NCI-H146 treated with DMSO at 0.1 percent for 48 hours (cell line): ENCODE data around the gene EED.
"Not testable (repeated sequence)": the region's sequence is repeated elsewhere in the genome, so short reads cannot be mapped to it uniquely, and the experiment has no call there.

Experiments
- DNase-seq: peaks from one replicate; lab custom pipeline; 2025; ENCODE audit not compliant: unreplicated experiment; lab: John Stamatoyannopoulos, UW

EED gene

DNA sequence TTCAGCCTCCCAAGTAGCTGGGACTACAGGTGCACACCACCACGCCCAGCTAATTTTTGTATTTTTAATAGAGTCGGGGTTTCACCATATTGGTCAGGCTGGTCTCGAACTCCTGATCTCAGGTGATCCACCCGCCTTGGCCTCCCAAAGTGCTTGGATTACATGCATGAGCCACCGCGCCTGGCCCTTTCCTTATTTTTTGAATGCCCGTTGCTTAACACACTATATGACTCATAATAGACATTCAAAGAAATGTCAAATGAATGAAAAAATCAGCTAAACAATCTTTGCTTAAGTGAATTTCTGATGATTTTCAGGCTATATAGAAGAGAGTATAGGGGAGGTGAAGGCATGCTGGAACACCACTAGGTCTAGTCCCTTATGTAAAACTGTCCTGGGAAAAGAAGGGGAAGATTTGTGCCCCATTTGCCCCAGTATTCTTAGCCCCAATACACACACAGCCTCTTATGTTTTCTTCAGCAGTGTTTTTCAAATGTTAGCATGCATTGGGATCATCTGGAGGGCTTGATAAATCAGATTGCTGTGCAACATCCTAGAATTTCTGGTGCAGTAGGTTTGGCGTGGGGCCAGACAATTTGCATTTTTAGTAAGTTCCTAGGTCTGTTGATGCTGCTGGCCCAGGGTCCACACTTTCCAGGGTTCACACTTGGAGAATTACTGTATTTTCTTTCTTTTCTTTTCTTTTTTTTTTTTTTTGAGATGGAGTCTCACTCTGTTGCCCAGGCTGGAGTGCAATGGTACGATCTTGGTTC is 45.1 kb downstream of the EED start:
- not testable (repeated sequence) for DNase-seq

DNA sequence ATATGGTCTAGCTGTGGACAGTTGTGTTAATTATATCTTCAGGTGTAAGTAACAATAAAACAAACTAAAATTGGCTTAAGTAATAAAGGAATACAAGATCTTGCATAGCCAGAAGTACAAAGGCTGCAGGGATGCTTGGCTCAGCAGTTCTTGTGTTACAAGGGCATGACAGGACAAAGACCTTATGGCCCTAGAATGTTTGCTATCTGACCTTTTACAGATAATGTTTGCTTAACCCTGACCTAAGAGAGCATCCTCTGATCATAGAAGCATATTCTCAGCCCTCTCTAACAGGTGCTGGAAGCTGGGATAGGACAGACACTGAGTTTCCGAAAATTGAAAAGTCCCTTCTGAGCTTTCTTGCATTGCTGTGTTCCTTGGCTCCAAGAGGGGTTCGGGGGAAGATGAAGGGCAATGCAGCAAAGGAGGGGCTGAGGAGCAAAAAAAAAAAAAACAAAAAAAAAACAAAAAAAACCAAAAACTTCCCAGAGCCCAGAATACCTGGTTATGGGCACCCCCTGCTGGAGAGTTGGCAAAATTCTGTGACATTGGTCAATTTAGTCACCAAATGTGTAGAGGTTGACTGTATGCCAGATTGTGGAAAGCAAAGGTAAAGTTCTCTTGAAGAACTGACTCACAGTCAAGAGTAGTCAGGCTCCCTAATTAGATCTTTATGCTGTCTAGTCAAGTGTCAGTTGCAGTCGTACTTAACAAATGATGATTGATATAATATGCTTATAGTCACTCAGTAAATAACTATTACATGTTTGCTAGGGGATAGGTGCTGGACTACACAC is 47.1 kb downstream of the EED start:
- peak; percentile 22 for DNase-seq

DNA sequence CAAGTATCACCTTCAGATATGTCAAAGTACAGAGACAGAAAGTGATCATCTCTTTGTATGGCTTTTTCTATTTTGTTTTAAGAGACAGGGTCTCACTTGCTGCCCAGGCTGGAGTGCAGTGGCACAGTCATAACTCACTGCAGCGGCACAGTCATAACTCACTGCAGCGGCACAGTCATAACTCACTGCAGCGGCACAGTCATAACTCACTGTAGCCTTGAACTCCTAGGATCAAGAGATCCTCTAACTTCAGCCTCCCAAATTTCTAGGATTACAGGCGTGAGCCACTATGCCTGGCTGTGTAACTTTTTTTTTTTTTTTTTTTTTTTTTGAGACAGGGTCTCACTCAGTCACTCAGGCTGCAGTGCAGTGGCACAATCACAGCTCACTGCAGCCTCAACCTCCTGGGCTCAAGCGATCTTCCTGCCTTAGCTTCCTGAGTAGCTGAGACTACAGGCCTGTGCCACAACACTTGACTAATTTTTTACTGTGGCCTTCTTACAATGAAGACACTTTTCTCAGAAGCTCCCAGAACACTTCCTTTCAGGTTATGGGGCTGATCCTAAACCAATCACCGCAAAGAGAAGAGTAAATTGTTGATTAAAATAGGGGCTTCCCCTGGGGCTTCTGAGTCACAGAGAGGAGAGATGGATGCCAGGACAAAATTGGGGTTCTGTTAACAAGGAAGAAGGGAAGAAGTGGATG is 48.5 kb downstream of the EED start:
- no peak for DNase-seq

DNA sequence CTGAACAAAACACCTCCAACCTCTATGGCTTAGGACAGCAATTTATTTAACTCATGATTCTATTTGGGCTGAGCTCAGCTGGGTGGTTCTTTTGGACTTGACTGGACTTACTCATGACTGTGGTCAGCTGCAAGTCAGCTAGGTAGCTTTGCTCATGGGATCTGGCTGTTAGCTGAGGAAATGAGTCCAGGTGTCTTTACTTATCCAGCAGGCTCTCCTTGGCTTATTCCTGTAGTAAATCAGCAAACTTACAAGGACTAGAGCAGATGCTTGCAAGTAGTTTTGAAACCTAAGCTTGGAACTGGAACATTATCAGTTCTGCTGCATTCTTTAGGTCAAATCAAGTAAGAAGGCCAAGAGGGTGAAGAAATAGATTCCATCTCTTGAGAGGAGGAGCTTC is 49.5 kb downstream of the EED start:
- no peak for DNase-seq

DNA sequence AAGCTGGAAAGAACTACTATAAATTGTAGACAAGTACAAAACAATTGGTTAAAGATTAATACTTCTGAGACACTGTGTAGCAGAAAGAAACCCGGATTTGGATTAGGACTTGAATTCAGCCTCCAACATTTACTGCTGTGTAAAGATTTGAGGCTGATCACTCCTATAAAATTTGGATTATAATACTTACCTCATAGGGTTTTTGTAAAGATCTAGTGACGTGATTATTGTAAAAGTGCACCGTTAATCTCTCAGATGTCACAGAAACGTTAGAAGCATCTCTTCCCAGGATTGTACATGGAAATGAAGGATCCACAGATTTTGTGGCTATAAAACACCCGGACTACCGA is 57.2 kb downstream of the EED start:
- DNase-seq: no peak

DNA sequence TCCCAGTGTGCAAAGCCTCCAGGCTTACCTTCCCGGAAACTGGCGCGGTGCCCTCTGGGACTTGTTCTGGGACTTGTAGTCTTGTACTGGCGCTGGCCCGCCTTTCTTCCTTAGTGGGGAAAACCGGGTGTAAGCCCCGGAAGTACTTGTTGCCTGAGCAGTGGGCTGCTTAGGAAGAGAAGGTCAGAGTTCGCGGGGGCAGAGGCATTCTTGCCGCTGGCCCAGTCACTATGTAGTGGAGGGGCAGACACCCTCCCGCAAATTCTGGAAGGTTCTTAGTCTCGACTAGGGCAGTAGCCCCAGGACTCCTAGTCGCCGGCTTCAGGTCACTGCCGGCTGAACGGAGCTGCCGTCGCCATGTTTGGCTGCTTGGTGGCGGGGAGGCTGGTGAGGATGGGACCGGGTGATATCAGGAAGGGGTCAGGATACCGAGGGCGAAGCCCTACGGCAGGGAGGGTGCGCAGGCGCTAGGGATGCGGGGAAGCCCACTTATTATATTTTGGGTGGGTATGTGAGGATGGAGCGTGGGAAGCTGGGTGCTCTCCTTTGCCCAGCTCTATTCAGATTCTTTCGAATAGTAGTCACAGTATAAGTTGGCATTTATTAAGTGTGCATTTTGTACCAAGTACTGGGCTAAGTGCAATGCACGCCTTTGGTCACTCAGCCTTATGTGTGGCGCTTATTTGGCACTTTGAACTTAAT is 57.7 kb downstream of the EED start, which contains the start of gene HIKESHI:
TSS of gene HIKESHI (plus strand) at position 149 of the 702 bp plus-strand sequence. CDS start at position 358, 209 bp downstream.
- peak; percentile 94 for DNase-seq

DNA sequence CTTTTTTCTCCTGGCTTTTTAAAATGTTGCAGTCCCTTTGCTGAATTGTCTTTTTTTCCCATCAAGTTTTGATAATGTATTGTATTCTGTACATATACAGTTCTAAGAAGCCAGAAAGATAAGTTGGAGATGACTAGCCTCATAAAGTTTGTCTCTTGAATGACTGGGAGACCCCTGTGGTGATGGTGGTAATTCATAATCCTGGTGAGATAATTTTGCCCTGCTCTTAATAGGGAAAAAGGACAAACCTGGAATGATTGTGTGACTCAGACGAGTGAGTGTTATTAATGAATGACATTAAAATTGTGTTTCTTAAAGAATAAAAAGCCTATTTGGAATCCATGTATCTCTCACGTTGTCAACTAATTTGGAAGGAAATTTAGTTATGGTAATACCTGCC is 58.7 kb downstream of the EED start:
- DNase-seq: no peak

DNA sequence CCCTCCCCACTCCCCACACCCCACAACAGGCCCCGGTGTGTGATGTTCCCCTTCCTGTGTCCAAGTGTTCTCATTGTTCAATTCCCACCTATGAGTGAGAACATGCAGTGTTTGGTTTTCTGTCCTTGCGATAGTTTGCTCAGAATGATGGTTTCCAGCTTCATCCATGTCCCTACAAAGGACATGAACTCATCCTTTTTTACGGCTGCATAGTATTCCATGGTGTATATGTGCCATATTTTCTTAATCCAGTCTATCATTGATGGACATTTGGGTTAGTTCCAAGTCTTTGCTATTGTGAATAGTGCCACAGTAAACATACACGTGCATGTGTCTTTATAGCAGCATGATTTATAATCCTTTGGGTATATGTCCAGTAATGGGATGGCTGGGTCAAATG is 64.2 kb downstream of the EED start:
- DNase-seq: not testable (repeated sequence)

DNA sequence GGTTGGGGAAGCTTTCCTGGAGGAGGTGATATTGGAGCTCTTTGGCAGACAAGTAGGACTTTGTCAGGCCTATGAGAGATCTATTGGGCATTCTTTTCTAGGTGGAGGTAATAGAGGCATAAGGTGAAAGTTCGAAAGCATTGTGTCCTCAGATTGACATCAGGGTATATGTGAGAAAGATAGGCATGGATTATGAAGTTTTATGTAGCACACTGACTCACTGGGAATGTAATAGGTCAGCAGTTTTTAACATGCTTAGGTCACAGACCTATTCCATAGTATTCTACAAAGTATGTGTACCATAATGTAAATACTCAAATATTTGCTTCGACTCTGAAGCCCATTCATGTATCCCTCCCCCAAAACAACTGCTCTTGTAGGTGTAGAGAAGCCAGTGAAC is 69.2 kb downstream of the EED start:
- DNase-seq: no peak

DNA sequence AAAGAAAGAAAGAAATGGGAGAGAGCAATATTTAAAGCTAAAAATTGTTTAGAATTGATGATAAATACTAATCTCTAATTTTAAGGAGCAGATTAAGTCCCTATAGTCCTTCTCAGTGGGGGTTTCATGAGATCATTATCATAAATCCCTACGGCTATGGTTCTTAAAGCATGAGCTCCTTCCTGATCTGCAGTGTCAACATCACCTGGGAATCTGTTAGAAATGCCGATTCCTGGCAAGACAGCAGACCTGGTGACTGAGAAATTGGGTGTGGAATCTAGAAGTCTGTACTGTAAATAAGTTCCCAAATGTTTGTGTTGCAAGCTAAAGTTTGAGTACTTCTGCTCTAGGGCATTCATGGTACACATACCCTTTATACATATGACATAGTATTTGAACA is 70.1 kb downstream of the EED start:
- no peak for DNase-seq
